GM21447 (cell line): Measurements from ENCODE around the gene LIPT2.
A peak's percentile ranks its signal among the peaks of the same experiment; 100 is the strongest.
"Not testable (repeated sequence)": the region's sequence is repeated elsewhere in the genome, so short reads cannot be mapped to it uniquely, and the experiment has no call there.

Experiments used
- ATAC-seq: cut with Tn5 transposase; IDR thresholded peaks from one replicate; pipeline ENCODE4 v1.9.1; 2021; ENCODE audit not compliant: unreplicated experiment

LIPT2 gene

DNA sequence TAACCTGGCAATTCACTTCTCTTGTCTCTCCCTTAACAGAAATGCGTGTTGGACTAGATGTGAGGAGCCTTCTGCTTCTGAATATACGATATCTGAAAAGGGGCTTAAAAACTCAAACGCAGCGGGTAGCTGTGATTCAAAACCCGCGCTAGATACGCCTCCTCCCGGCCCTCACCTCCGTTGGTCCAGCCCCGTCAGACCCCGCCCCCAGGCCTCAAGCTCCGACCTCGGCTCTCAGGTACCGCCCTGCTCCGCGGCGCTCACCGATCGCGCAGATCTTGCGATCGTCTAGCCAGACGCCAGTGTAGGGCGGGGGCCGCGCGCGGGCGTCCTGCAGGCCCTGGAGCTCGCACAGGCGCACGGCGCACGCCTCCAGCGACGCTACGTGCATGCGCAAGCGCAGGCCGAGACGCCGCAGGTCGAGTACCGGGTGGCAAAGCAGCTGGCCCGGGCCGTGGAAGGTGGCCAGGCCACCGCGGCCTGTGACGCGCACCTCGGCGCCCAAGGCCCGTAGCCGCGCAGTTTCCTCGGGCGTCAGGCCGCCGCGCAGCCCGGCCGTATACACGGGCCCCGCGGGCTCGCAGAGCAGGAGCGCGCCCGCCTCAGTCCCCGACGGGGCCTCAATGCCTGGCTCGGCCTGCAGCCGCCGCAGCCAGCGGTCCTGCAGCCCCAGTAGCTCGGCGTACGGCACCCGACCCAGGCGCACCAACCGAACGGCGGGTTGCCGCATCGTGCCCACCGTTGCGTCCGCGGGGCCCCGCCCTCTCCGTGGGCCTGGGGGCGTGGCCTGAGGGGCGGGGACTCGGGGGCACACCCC lies at the start of gene LIPT2:
Gene LIPT2 (minus strand): TSS at position 751 of the 817 bp plus-strand sequence. CDS start 21 bp downstream, at position 730.
- ATAC-seq: peak; percentile 95

- no peak for ATAC-seq
These were observed 47.9 kb upstream of the LIPT2 start for GRCh38 chr11:74541466-74541865.

GRCh38 chr11:74540270-74540669 lies 46.7 kb upstream of the LIPT2 start:
- ATAC-seq: no peak

DNA sequence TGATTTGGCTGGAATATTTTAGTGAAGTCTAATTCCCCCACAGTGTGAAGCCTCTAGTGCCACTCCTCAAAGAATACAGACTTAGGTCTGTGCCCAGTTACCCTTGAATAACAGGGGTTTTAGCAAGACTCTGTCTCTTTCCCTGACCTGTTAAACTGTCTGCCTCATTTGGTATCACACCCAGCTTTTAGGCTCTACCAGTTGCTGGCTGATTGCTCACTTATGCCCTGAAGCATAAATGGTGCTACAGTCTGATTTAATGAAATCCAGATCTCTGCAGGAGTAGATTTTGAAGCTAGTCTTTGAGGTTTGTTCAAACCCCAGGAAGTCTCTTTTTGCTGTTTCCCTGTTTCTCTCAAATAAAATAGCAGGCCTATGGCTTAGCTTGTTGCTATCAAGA lies 45.2 kb upstream of the LIPT2 start:
- ATAC-seq: no peak

GRCh38 chr11:74535371-74536160 lies 42.0 kb upstream of the LIPT2 start:
- no peak for ATAC-seq

GRCh38 chr11:74534946-74535275 lies 41.4 kb upstream of the LIPT2 start:
- not testable (repeated sequence) for ATAC-seq

DNA sequence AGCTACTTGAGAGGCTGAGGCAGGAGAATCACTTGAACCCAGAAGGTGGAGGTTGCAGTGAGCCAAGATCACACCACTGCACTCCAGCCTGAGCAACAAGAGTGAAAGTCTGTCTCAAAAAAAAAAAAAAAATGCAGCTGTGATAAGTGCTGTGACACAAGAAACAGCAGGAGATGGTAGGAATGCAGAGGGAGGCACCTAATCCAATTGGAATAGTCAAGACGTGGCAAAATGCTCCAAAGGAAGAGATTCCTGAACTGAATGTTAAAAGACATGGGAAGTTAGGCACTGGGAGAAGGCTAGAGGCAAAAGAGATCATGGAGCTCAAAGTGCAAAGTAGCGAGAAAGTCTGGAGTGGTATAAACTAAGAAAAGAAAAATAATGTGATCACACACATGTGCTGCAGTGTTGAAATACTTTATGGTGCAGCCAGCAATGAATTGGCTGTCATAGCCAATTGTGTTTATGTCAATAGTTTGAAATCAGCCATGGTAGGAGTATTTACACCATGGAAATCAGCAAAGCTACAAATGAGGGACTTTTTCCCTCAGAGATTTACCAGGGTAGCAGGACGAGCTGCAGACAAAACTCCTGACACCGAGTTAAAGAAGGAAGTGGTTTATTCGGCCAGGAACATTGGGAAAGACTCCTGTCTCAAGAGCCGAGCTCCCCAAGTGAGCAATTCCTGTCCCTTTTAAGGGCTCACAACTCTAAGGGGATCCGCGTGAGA lies 40.9 kb upstream of the LIPT2 start:
- no peak for ATAC-seq

GRCh38 chr11:74533421-74533820 lies 39.9 kb upstream of the LIPT2 start:
- ATAC-seq: no peak

- no peak for ATAC-seq
These were observed 39.1 kb upstream of the LIPT2 start for GRCh38 chr11:74532501-74533246.

DNA sequence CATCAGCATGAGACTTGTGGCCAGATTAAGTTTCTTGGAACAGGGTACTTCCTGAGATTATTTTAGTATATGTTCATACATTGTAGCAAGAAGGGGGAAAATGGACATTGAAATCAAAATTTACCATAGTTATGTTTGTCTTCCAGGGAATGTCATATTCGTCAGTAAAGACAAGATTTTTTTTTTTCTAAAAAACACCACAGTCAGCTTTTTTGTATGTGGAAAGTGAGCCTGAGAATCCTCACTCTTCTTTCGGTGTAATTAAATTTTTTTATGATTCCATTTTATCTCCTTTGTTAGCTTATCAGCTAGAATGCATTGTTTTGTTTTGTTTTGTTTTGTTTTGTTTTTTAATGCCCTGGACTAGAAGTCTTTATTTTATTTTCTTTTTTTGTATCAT lies 31.5 kb upstream of the LIPT2 start:
- no peak for ATAC-seq

GRCh38 chr11:74524501-74524900 lies 31.0 kb upstream of the LIPT2 start:
- no peak for ATAC-seq

GRCh38 chr11:74522776-74523175 lies 29.3 kb upstream of the LIPT2 start:
- ATAC-seq: no peak

DNA sequence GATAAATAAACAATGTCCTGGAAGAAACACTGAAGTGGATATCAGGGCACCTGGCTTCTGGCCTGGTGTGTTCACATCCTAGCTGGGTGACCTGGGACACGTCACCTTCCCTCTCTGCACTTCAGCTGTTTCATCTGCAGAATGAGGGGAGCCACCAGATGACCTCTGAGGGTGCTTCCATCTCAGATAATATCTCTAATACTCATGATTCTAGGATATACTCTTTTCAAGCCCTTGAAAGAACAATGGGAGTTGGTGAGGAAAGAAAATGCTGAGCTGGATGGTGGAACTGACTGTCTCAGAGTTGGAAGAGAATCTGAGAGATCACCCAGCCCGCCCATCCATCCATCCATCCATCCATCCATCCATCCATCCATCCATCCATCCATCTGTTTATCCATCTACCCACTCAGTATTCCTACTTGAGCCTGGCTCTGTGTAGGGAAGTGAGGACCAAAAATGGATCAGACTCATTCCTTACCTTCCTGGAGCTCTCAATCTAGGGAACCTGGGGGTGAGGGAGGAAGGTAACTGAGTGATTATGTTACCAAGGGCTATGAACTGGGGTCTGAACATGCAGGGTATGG lies 28.2 kb upstream of the LIPT2 start:
- no peak for ATAC-seq

- ATAC-seq: no peak
These were observed 27.6 kb upstream of the LIPT2 start for GRCh38 chr11:74520927-74521665.

DNA sequence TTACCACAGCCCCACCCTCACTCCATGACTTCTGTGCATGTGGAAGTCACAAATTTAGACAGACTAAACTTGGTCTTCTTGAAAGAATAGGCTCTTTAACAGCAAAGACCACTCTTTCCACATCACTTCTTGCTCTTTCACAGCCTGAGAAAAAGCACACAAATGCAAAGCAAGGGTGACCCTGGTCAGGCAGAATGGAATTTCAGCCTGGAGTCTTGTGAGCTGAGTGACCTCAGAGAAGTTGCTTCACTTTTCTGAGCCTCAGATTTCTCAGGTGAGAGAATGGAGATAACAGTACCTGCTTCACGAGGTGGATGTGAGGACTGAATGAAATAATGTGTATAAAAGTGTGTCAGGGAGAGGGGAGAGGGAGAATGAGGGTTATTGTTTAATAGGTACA lies 26.8 kb upstream of the LIPT2 start:
- no peak for ATAC-seq

DNA sequence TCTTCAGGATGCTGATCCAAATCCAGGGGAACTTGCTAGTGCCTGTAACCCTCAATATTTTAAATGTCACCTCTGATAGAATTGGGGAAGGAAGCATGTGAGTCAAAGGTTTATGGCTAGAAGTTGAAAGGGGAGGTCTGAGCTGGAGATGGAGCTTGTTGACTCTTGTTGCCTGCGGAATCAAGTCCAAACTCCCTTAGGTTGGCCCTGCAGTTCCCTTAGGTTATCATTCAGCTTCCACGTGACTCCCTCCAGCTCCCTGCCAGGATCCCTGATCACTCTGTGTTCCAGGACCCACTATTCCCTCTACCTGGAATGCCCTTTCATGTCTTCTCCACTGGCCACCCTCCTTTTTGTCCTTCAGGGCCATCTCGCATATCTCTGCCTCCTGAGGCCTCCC lies 26.2 kb upstream of the LIPT2 start:
- no peak for ATAC-seq

- not testable (repeated sequence) for ATAC-seq
These were observed 24.1 kb upstream of the LIPT2 start for GRCh38 chr11:74517592-74517991.

DNA sequence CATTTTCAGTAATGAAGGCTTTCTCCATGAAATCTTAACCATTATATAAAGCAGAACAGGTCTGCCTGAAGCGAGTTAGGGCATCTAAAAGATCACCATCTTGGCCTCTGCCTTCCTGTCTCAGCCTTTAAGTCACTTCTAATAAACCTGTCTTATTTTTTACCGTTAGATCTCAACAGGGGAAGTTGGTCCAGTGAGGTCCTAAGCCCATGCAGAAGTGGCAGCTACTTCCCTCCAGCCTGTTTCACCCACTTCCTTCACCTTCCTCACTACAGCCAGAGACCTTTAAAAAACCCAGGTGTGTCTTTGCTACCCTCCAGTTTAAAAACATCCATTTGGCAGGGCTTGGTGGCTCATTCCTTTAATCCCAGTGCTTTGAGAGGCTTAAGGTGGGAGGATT lies 14.1 kb upstream of the LIPT2 start:
- ATAC-seq: no peak

DNA sequence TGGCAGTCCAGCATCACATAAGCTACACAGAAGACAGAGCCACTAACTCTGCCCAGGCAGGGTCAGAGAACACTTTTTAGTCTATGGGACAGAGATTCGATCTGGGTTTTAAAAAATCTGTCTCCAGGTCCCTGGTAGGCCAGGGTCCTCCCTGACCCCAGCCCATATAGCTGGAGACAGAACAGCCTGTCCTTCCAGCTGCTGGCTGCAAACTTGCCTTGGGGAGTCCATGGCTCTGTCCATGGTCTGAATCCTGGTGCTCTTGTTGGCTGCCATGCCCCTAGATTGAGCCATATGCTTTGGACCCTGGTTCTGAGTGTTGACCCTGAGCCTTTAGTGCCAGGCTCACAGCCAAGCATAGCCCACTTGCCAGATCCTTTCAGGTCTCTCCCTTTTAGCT lies 13.3 kb upstream of the LIPT2 start:
- ATAC-seq: no peak

- no peak for ATAC-seq
These were observed 12.4 kb upstream of the LIPT2 start for GRCh38 chr11:74505911-74506310.
